HG03432 (cell line): ENCODE measurements around the gene SALL4.
"Not testable (repeated sequence)": the region's sequence is repeated elsewhere in the genome, so short reads cannot be mapped to it uniquely, and the experiment has no call there.

Source experiments
- ATAC-seq: cut with Tn5 transposase; IDR thresholded peaks from one replicate; pipeline ENCODE4 v1.9.1; 2021; ENCODE audit warnings: mild to moderate bottlenecking, moderate library complexity; ENCODE audit not compliant: unreplicated experiment

SALL4 gene

DNA sequence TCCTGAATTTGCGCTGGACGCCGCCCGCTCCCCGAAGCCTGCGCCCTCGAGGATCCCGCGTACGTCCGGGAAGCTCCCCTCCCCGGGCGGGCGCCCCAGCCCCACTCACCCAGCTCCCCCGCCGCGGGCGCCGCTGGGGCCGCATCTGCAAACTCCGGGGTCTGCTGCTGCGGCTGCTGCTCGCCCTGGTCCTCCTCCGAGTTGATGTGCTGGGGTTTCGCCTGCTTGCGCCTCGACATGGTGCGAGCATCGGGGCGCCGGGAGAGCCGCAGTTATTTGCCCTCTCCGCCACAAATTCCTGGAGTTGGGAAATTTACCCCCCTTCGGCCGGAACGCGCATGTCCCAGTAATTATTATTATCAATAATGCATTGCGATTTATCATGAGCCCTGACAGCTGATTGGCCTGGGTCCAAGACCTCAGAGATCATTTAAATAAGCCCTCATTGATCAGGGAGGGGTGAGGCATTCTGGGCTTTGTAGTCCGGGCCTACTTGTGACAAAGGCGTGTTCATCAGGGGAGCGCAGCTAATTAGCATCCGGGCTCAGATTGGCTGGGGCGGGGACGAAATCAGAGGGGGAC, at the start of gene SALL4:
Gene SALL4 (minus strand): TSS at position 352 of the 582 bp plus-strand sequence. CDS start 113 bp downstream, at position 239.
- ATAC-seq = no peak

DNA sequence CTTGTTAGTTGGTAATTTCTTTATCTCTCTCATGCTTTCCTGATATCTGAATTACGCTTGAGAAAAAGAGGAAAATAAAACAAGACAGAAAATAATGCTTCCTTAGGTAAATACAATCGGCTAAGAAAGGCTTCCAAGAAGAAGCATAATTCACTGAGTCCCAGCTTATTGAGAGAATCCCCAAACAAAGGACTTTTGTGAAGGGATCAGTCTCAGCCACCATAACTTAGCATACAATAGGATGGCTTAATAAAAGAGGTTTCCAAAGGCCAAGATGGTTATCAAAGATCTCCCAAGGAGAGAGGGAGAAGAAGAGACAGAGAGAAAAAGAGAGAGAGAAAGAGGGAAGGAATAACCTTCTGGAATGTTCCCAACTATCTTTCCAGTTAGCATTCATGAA, 46.0 kb upstream of the SALL4 start:
- no peak for ATAC-seq

DNA sequence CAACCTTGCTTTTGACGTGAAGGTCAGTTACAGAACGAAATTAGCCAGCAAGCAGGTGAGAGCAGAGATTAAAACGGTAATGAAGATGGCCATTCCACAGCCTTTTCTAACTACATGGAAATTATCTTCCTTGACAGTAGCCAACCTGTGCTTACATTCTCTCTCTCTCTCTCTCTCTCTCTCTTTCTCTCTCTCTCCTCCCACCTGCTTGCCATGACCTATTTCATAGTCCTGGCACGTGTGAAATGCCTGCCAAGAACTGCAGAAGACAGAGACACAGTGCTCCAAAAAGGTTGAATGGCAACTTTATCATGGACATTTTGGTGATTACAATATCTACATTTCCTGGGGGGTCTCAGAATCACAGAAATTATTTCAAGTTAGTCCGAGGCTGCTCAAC, 38.5 kb upstream of the SALL4 start:
- no peak for ATAC-seq

DNA sequence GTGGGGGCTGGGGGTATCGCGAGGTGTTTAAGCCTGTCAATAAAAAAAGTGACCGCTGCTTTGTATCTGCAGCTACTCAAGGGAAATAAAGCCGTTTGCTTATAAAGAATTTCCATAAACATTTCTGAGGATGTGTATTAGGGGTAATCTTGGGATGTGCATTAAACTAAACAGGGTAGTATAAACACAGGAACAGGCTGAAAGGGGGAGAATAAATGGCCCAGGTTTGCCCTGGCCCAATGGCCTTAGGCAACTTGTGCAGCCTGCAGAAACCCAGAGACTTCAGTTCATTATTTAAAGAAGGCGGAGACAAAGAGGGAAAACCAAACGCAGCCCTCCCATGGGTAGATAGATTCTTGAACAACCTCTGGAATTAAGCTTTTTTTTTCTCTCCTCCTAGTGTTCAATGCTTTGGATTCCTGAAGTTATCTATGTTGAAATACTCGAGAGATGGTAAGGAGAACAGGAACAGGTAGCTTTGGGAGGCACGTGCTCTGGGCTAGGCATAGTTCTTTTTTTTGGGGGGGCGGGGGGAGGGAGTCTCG, 35.6 kb upstream of the SALL4 start:
- no peak for ATAC-seq

DNA sequence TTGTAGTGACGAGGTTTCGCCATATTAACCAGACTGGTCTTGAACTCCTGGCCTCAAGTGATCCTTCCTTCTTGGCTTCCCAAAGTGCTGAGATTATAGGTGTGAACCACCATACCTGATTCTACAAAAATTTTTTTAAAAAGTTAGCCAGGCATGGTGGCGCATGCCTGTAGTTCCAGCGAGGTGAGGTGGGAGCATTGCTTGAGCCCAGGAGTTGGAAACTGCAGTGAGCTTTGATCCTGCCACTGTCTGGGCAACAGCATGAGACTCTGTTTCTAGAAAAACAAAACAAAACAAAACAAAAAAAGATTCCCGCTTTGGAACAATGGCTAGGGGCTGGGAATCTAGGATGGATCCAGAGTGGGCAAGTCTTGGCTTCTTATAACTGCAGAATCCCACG, 35.1 kb upstream of the SALL4 start:
- no peak for ATAC-seq

DNA sequence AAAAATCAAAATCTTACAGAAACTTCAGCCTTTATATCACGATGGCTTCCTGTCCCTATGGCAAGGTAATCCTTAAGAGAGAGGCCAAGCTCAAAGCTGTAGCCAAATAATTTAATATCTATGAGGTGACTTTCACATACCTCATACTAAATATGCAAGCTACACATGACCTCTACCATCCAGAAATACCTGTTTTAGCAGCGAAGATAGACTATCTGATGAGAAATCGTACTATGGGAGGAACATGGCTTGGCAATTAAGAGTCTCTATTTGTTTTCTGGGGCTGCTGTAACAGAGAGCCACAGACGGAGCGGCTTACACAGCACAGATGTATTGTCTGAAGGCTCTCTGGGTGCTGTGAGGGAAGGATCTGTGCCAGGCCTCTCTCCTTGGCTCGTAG, 31.0 kb upstream of the SALL4 start:
- no peak for ATAC-seq

DNA sequence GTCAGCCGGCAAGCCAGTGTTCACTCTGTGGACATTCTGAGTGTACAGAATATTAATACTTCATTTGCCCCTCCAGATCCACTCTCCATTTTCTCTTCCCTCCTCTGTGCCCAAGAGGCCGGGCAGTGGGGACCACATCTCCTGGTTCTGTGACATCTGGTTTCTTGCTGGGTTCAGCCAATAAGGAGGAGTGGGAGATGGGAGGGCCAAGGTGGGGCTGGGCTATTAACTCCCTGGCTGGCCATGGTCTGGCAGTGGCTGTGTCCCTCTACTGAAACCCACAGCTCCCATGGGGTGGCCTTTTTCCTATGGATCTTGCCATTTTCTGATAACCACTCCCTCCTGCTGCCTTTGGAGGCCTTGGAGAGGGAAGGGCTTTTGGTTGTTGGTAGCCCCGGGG, 30.0 kb upstream of the SALL4 start:
- ATAC-seq = no peak

DNA sequence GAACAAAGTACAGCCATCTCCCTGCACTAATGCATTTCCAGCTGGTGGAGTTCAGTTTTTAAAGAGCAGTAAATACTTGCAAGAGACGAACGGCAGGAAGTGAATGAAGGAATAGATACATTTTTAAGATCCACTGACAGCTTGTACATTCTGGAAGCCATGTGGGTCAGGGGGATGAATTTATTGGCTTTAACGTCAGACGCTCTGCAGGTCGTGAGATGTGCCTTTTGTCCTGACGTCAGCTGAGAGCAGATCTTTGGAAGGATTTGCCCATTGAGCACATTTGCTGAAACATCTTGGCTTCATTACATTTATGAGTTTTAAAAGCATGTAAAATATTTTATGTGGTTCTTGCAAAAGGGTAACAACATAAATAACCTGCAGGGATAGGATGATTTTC, 29.5 kb upstream of the SALL4 start:
- ATAC-seq = no peak

DNA sequence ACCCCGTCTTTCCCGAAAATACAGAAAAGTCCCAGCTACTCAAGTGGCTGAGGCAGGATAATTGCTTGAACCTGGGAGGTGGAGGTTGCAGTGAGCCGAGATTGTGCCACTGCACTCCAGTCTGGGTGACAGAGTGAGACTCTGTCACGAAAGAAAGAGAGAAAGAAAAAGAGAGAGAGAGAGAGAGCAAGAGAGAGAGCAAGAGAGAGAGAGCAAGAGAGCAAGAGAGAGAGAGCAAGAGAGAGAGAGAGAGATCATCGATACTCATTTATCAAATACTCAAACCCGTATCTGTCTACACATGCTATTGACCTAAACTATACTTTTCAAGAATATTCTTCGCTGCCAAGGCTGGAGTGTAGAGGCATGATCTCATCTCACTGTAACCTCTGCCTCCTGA, 28.2 kb upstream of the SALL4 start:
- ATAC-seq = no peak

DNA sequence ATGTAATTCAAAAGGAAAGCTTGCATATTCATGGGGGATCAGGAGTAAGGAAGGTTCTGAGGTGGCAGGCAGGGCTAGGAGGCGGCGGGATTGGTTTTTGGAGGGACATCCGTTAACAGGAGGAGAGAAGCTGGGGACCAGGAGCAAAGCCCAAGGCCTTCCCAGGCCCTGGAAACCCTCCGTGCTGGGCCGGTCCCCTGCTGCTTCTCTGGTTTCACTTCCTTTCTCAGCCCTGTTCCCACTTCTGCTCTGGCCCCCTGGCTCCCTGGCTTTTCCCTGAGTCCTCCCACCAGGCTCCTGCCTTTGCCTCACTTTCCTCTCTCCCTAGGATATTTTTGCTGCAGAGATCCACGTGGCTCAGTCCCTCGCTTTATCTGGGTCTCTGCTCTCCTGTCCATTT, 26.4 kb upstream of the SALL4 start:
- ATAC-seq = no peak

DNA sequence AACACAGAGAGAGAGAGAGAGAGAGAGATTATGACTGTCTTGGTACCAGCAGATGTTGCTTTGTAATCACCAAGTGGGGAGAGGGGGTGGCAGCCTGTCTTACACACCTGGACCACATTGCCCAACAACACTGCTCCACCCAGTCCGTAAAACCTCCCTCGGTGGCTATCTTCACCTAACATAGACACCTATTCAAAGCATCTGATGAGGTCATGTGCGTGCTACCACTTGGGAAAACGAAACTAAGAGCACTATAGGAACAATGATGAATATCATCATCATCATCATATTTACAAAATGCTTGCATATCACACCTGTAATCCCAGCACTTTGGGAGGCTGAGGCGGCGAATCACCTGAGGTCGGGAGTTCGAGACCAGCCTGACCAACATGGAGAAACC, 24.1 kb upstream of the SALL4 start:
- no peak for ATAC-seq

DNA sequence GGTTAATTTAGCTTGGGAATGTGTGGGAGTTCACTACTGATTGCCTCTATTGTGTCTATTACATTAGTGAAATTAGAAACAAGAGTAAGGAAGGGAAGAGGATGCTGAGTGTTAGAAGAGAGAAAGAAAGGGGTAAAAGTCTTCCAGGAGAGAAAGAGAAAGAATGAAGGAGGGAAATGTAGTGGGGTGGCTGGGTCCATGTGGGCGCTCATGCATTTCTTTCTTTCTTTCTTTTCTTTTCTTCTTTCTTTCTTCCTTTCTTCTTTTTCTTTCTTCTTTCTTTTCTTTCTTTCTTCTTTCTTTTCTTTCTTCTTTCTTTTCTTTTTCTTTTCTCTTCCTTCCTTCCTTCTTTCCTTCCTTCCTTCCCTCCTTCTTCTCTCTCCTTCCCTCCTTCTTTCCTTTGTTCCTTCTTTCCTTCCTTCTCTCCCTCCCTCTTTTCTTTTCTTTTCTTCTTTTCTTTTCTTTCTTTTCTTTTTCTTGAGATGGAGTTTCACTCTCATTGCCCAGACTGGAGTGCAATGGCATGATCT, 16.2 kb upstream of the SALL4 start:
- no peak for ATAC-seq

DNA sequence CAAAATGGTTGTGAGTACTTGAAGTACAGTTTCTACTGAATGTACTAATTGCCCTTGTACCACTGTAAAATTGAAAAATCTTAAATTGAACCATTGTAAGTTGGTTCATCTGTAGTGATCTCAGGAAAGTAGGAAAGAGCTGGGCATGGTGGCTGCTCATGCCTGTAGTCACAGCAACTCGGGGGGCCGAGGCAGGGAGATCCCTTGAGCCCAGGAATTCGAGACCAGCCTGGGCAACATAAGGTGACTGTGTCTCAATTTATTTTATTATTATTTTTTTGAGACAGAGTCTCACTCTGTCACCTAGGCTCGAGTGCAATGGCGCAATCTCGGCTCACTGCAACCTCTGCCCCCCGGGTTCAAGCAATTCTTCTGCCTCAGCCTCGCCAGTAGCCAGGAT, 14.5 kb upstream of the SALL4 start:
- not testable (repeated sequence) for ATAC-seq

DNA sequence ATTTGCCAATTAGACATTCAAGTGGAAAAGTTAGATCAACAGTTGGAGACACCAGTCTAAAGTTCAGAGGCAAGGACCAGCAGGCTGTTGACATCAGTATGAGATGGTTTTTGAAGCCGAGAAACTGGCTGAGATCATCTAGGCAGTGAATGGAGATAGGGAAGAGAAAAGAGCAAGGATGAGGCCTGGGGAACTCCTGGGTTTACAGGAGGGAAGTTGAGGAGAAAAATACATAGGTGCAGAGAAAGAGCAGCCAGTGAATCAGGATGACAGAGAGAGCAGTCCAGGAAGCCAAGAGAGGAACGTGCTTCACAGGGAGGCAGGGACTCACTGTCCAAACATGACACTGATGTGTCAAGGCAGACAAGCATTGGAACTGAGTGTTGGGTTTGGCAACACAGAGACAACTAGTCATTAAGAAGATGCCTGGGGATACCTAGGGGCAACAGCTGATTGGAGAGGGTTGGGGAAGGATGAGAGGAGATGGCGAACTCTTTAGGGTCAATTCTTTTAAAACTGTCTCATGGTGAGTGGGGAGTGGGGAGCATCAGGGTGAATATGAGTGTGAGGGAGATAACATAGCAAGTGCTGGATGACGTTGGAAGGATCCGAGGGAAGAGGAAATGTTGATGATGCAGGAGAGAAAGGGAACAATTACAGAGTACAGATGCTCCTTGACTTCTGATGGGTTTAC, 13.2 kb upstream of the SALL4 start:
- no peak for ATAC-seq

DNA sequence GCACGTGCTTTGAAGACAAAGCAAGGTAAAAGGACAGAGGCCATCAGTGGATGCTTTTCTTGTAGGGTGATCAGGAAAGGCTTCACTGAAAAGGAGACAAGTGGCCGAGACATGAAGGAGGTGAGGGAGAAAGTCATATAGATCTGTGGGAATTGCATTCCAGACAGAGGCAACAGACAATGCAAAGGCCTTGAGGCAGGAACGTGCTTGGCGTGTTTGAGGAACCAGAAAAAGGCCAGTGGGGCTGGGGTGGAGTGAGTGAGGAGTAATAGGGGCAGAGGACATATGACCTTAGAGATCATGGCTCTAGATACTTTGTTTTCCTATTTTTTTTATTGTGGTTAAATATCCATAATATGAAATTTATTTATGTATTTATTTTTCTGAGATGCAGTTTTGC, 10.5 kb upstream of the SALL4 start:
- ATAC-seq = no peak

DNA sequence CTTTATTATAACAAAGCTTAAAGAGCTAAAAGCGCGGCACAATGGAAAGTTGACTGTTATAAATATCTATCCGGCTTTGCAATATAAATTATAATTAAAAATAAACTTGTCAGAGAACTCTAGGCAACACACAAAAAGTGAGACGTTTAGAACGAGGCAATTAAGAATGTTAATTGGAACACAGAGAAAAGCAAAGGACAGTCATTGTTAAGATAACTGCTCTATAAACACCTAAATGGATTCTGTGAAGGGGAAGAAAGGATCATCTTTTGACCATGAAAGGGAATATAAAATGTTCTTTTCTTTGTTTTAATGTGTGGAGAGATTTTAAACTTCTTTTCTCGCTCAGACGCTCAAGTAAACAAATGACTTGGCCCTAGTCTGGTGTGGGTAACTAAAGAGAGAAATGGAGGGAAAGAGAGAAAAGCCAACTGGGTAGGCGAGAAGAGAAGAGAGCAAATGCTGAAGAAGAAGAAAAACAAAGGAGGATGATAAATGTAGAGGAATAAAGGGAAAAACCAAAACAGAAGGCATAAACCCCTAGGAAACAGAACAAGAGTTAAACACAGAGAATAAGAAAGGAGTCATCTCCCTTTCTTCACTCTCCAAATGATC, 9.3 kb upstream of the SALL4 start:
- no peak for ATAC-seq

DNA sequence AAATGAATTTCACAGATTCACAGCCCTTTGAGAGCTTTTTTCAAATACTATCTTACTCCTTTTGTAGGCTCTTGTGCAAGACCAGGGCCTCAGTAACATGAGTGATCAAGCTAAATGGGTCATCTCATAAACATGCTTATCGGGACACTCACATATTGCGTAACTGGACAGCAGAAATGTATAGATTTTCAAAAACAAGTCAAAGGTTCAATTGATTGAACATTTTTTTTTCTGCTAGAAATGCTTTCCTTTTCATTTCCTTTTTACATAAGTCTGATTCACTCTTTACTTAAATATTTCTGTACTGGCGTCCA, 8.7 kb upstream of the SALL4 start:
- ATAC-seq = no peak

DNA sequence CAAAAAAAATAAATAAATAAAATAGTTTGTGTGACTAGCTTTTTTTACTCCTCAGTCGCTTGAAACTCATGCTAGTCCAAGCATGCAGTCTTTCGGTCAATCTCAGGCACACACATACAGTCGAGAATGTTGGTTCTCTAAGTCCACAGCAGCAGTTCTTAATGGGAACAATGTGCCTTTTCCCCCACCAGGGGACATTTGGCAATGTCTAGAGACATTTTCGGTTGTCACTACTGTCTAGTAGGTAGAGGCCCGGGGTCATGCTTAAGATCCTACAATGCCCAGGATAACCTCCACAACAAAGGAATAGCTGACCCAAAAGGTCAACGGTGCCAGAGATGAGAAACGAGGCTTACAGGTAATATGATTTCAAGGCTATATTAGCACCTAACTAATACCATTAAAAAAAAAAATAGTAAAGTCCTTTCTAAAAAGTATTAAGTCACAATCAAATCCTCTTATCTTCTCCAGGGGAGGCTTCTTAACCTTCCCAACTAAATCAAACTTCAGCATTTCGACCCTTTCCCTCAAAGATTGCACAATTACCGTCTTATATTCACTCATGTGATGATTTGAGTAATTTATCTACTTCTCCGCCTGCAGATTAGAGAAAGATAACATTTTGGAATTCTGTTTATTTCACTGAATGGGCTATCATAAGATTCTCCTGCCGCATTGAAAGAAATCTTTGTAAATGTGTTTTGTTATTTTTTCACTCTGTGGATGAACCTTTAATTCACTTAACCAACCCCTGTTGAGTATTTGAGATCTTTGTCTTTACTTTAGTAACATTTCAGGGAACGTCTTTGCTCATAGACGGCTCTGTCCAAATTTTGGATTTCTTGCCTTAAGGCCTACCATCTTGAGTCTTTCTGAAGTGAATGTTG, 8.1 kb upstream of the SALL4 start:
- no peak for ATAC-seq

DNA sequence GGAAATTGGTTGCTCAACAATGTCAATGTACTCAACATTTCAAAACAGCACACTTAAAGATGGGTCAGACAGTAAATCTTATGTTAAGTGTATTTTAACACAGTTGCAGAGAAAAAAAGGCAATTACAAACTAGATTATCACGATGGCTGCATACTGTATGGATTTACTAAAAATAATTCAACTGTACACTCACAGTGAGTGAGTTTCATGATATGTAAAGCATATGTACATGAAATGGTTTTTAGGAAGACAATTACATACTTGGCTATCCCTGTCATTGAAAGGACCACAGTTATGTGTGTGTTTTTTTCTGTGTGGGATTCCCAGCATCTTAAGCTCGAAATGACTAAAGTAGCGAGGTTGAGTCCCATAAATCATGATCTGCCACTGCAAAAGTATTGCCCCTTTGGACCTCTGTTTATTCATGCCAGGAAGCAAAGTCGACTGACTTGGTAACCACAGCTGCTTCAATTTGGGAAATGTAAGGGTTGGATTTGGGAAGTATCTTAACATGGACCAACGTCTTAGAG, 5.5 kb upstream of the SALL4 start:
- ATAC-seq = no peak

DNA sequence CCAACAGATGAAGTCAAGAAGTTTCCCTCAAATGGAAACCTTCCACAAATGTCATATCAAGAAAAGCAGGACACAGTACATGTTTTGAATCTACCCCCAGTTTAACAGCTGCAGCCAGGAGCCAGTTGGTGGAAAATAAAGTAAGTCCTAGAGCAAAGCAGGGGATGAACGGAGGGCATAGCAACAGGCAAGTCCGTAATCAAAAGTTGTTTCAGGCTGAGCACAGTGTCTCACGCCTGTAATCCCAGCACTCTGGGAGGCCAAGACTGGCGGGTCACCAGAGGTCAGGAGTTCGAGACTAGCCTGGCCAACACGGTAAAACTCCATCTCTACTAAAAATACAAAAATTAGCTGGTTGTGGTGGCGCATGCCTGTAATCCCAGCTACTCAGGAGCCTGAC, 2.4 kb upstream of the SALL4 start:
- no peak for ATAC-seq
